WTC11 (cell line): ENCODE data around the gene EP300. TPM values are rescaled to one million over a fixed set of nuclear protein-coding genes. Genes with fewer than 3 reads are reported as not detected.

Experiments used
- ATAC-seq: fragments of 200-7000 bp; cut with Tn5 transposase; 2 replicates; pipeline ENCODE4 v1.10.0; 2021; ENCODE audit warnings: mild to moderate bottlenecking, moderate library complexity
- CTCF ChIA-PET: fragments of 300-600 bp; sonication (Branson Sonifier 250); formaldehyde crosslinking; loops from one replicate; lab custom pipeline; 2021; ENCODE audit warnings: antibody characterized with exemption; lab: Charles Lee
- POLR2A ChIA-PET: fragments of 350-600 bp; sonication (Branson Sonifier 250); formaldehyde crosslinking; loops from one replicate; lab custom pipeline; 2021; ENCODE audit warnings: antibody characterized with exemption; lab: Charles Lee
- DNase-seq: peaks from one replicate; pipeline ENCODE4 v3.0.0; 2021; ENCODE audit warnings: low spot score
- H3K27ac Mint-ChIP-seq: 2 replicates; pipeline ENCODE4 v1.8.0; 2021; ENCODE audit warnings: mixed read lengths
- H3K27me3 Mint-ChIP-seq: 2 replicates; pipeline ENCODE4 v1.8.0; 2021; ENCODE audit warnings: low read depth, mild to moderate bottlenecking, moderate library complexity, mixed read lengths
- H3K36me3 Mint-ChIP-seq: 2 replicates; pipeline ENCODE4 v1.8.0; 2021; ENCODE audit warnings: mixed read lengths
- H3K4me1 Mint-ChIP-seq: 2 replicates; pipeline ENCODE4 v1.8.0; 2022; ENCODE audit warnings: mixed read lengths
- H3K4me3 Mint-ChIP-seq: 2 replicates; pipeline ENCODE4 v1.8.0; 2021; ENCODE audit warnings: mild to moderate bottlenecking, moderate library complexity, mixed read lengths
- H3K9me3 Mint-ChIP-seq: 2 replicates; pipeline ENCODE4 v1.8.0; 2021; ENCODE audit warnings: mixed read lengths
- CREB1 ChIP-seq: sonication (generic); formaldehyde crosslinking; IDR thresholded peaks from 2 replicates; pipeline ENCODE4 v1.8.0; 2023; ENCODE audit warnings: mild to moderate bottlenecking, missing genetic modification reagents
- CREM ChIP-seq: sonication (generic); formaldehyde crosslinking; IDR thresholded peaks from 2 replicates; pipeline ENCODE4 v1.8.1; 2022; ENCODE audit warnings: mild to moderate bottlenecking, missing genetic modification reagents, moderate library complexity
- EMX1 ChIP-seq: fragments of 250-450 bp; sonication (Bioruptor Pico); IDR thresholded peaks from 2 replicates; pipeline ENCODE4 v1.8.0; 2021; ENCODE audit warnings: mild to moderate bottlenecking
- GABPB1 ChIP-seq: sonication (generic); formaldehyde crosslinking; IDR thresholded peaks from 2 replicates; pipeline ENCODE4 v1.8.1; 2023; ENCODE audit warnings: mild to moderate bottlenecking, missing genetic modification reagents
- GRHL2 ChIP-seq: fragments of 250-450 bp; sonication (Bioruptor Pico); IDR thresholded peaks from 2 replicates; pipeline ENCODE4 v1.8.0; 2022; ENCODE audit warnings: mild to moderate bottlenecking, moderate library complexity; ENCODE audit not compliant: insufficient replicate concordance, severe bottlenecking
- NFYB ChIP-seq: sonication (generic); formaldehyde crosslinking; conservative IDR thresholded peaks from 2 replicates; pipeline ENCODE4 v1.8.0; 2022; ENCODE audit warnings: low read depth, missing genetic modification reagents
- SMAD3 ChIP-seq: sonication (generic); formaldehyde crosslinking; IDR thresholded peaks from 2 replicates; pipeline ENCODE4 v1.8.0; 2022; ENCODE audit warnings: missing genetic modification reagents, mild to moderate bottlenecking, borderline replicate concordance
- TEAD1 ChIP-seq: sonication (generic); formaldehyde crosslinking; IDR thresholded peaks from 2 replicates; pipeline ENCODE4 v1.8.0; 2022; ENCODE audit warnings: mild to moderate bottlenecking, missing genetic modification reagents
- TP53 ChIP-seq: sonication (generic); formaldehyde crosslinking; IDR thresholded peaks from 2 replicates; pipeline ENCODE4 v1.8.1; 2023; ENCODE audit warnings: mild to moderate bottlenecking, missing genetic modification reagents
- ZNF138 ChIP-seq: sonication (generic); formaldehyde crosslinking; conservative IDR thresholded peaks from 2 replicates; pipeline ENCODE4 v1.8.1; 2022; ENCODE audit warnings: mild to moderate bottlenecking, moderate library complexity, missing genetic modification reagents
- ZNF396 ChIP-seq: fragments of 250-450 bp; sonication (Bioruptor Pico); IDR thresholded peaks from 2 replicates; pipeline ENCODE4 v1.8.0; 2021; ENCODE audit warnings: mild to moderate bottlenecking, moderate library complexity, borderline replicate concordance
- ZNF423 ChIP-seq: fragments of 250-450 bp; sonication (Bioruptor Pico); IDR thresholded peaks from 2 replicates; pipeline ENCODE4 v2.1.2; 2022; ENCODE audit warnings: mild to moderate bottlenecking, moderate library complexity
- total RNA-seq: library from RNA; stranded (reverse); gene quantifications from 3 replicates; pipeline ENCODE4 v1.2.3, GENCODE V29; 2021
- TF ChIP-seq, protein P1 (sequence below): sonication (generic); formaldehyde crosslinking; IDR thresholded peaks from 2 replicates; pipeline ENCODE4 v1.8.1; 2023; ENCODE audit warnings: mild to moderate bottlenecking, moderate library complexity, missing genetic modification reagents
- TF ChIP-seq, protein P2 (sequence below): fragments of 250-450 bp; sonication (Bioruptor Pico); IDR thresholded peaks from 2 replicates; pipeline ENCODE4 v1.9.0; 2021; ENCODE audit warnings: mild to moderate bottlenecking
- TF ChIP-seq, protein P3 (sequence below): sonication (generic); formaldehyde crosslinking; IDR thresholded peaks from 2 replicates; pipeline ENCODE4 v1.8.1; 2022; ENCODE audit warnings: mild to moderate bottlenecking, moderate library complexity, missing genetic modification reagents
- TF ChIP-seq, protein P4 (sequence below): sonication (generic); formaldehyde crosslinking; IDR thresholded peaks from 2 replicates; pipeline ENCODE4 v1.8.1; 2023; ENCODE audit warnings: mild to moderate bottlenecking, missing genetic modification reagents, moderate library complexity
- TF ChIP-seq, protein P5 (sequence below): sonication (generic); formaldehyde crosslinking; IDR thresholded peaks from 2 replicates; pipeline ENCODE4 v1.8.1; 2022; ENCODE audit warnings: missing genetic modification reagents, borderline replicate concordance
- TF ChIP-seq, protein P6 (sequence below): fragments of 250-450 bp; sonication (Bioruptor Pico); IDR thresholded peaks from 2 replicates; pipeline ENCODE4 v1.9.0; 2021; ENCODE audit warnings: mild to moderate bottlenecking
- TF ChIP-seq, protein P7 (sequence below): sonication (generic); formaldehyde crosslinking; IDR thresholded peaks from 2 replicates; pipeline ENCODE4 v1.8.1; 2023; ENCODE audit warnings: mild to moderate bottlenecking, missing genetic modification reagents, borderline replicate concordance
- TF ChIP-seq, protein P8 (sequence below): sonication (generic); formaldehyde crosslinking; IDR thresholded peaks from 2 replicates; pipeline ENCODE4 v1.8.0; 2023; ENCODE audit warnings: mild to moderate bottlenecking, missing genetic modification reagents

The EP300 gene
- total RNA-seq, 1 experiment from 2014 or later, result 97.1 TPM

DNA sequence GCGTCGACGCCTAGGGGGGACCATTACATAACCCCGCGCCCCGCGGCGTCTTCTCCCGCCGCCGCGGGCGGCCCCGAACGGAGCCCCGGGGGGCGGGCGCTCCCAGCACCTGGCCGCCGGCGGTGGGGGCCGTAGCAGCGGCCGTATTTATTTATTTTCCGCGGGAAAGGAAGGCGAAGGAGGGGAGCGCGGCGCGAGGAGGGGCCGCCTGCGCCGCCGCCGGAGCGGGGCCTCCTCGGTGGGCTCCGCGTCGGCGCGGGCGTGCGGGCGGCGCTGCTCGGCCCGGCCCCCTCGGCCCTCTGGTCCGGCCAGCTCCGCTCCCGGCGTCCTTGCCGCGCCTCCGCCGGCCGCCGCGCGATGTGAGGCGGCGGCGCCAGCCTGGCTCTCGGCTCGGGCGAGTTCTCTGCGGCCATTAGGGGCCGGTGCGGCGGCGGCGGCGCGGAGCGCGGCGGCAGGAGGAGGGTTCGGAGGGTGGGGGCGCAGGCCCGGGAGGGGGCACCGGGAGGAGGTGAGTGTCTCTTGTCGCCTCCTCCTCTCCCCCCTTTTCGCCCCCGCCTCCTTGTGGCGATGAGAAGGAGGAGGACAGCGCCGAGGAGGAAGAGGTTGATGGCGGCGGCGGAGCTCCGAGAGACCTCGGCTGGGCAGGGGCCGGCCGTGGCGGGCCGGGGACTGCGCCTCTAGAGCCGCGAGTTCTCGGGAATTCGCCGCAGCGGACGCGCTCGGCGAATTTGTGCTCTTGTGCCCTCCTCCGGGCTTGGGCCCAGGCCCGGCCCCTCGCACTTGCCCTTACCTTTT lies at the start of gene EP300 (continued):
- TF ChIP-seq, protein P1, sequence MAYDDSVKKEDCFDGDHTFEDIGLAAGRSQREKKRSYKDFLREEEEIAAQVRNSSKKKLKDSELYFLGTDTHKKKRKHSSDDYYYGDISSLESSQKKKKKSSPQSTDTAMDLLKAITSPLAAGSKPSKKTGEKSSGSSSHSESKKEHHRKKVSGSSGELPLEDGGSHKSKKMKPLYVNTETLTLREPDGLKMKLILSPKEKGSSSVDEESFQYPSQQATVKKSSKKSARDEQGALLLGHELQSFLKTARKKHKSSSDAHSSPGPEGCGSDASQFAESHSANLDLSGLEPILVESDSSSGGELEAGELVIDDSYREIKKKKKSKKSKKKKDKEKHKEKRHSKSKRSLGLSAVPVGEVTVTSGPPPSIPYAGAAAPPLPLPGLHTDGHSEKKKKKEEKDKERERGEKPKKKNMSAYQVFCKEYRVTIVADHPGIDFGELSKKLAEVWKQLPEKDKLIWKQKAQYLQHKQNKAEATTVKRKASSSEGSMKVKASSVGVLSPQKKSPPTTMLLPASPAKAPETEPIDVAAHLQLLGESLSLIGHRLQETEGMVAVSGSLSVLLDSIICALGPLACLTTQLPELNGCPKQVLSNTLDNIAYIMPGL (CRISPR knock-in tag), result no peak
- TF ChIP-seq GABPB1 (no peak), ZNF396 (no peak), CREM (CRISPR knock-in tag) (0 out of 2 replicates have a peak, but pooled peaks have one; percentile 27), ZNF138 (CRISPR knock-in tag) (no peak), ZNF423 (CRISPR knock-in tag) (peak; percentile 87), TP53 (CRISPR knock-in tag) (no peak), TEAD1 (CRISPR knock-in tag) (no peak), GRHL2 (CRISPR knock-in tag) (no peak), EMX1 (no peak), NFYB (CRISPR knock-in tag) (no peak), CREB1 (CRISPR knock-in tag) (no peak)
- TF ChIP-seq, protein P2, sequence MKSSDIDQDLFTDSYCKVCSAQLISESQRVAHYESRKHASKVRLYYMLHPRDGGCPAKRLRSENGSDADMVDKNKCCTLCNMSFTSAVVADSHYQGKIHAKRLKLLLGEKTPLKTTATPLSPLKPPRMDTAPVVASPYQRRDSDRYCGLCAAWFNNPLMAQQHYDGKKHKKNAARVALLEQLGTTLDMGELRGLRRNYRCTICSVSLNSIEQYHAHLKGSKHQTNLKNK (CRISPR knock-in tag), result no peak
- TF ChIP-seq, protein P3, sequence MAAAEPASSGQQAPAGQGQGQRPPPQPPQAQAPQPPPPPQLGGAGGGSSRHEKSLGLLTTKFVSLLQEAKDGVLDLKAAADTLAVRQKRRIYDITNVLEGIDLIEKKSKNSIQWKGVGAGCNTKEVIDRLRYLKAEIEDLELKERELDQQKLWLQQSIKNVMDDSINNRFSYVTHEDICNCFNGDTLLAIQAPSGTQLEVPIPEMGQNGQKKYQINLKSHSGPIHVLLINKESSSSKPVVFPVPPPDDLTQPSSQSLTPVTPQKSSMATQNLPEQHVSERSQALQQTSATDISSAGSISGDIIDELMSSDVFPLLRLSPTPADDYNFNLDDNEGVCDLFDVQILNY, result 0 out of 2 replicates have a peak, but pooled peaks have one; percentile 11
- TF ChIP-seq, protein P4, sequence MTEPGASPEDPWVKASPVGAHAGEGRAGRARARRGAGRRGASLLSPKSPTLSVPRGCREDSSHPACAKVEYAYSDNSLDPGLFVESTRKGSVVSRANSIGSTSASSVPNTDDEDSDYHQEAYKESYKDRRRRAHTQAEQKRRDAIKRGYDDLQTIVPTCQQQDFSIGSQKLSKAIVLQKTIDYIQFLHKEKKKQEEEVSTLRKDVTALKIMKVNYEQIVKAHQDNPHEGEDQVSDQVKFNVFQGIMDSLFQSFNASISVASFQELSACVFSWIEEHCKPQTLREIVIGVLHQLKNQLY (CRISPR knock-in tag), result 0 out of 2 replicates have a peak, but pooled peaks have one; percentile 56
- TF ChIP-seq, protein P5, sequence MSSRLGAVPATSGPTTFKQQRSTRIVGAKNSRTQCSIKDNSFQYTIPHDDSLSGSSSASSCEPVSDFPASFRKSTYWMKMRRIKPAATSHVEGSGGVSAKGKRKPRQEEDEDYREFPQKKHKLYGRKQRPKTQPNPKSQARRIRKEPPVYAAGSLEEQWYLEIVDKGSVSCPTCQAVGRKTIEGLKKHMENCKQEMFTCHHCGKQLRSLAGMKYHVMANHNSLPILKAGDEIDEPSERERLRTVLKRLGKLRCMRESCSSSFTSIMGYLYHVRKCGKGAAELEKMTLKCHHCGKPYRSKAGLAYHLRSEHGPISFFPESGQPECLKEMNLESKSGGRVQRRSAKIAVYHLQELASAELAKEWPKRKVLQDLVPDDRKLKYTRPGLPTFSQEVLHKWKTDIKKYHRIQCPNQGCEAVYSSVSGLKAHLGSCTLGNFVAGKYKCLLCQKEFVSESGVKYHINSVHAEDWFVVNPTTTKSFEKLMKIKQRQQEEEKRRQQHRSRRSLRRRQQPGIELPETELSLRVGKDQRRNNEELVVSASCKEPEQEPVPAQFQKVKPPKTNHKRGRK (CRISPR knock-in tag), result no peak
- TF ChIP-seq, protein P6, sequence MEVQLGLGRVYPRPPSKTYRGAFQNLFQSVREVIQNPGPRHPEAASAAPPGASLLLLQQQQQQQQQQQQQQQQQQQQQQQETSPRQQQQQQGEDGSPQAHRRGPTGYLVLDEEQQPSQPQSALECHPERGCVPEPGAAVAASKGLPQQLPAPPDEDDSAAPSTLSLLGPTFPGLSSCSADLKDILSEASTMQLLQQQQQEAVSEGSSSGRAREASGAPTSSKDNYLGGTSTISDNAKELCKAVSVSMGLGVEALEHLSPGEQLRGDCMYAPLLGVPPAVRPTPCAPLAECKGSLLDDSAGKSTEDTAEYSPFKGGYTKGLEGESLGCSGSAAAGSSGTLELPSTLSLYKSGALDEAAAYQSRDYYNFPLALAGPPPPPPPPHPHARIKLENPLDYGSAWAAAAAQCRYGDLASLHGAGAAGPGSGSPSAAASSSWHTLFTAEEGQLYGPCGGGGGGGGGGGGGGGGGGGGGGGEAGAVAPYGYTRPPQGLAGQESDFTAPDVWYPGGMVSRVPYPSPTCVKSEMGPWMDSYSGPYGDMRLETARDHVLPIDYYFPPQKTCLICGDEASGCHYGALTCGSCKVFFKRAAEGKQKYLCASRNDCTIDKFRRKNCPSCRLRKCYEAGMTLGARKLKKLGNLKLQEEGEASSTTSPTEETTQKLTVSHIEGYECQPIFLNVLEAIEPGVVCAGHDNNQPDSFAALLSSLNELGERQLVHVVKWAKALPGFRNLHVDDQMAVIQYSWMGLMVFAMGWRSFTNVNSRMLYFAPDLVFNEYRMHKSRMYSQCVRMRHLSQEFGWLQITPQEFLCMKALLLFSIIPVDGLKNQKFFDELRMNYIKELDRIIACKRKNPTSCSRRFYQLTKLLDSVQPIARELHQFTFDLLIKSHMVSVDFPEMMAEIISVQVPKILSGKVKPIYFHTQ (CRISPR knock-in tag), result no peak

DNA sequence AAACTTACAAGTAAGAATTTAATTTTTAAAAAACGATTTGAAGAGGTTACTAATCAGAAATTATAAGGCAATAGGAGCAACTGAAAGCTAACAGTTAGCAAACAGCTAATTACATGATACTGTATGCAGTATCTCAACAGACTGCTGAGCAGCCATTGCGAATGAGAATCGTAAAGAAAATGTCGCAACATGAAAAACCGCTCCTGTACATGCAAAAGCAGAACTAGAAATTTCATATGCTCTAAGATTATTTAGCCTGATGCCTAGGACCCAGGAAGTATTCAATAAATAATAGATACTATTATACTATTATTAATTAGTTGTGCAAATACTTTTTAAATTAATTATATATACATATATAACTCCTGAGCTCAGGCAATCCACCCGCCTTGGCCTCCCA lies 48.7 kb upstream of the EP300 start:
- no peaks in the 10 kb centered on the region for H3K9me3 Mint-ChIP-seq
- no peaks in the 10 kb centered on the region; the same call in 1 of the 2 replicates for H3K27me3 Mint-ChIP-seq
- no peak for TF ChIP-seq SMAD3 (CRISPR knock-in tag)
- TF ChIP-seq, protein P7, sequence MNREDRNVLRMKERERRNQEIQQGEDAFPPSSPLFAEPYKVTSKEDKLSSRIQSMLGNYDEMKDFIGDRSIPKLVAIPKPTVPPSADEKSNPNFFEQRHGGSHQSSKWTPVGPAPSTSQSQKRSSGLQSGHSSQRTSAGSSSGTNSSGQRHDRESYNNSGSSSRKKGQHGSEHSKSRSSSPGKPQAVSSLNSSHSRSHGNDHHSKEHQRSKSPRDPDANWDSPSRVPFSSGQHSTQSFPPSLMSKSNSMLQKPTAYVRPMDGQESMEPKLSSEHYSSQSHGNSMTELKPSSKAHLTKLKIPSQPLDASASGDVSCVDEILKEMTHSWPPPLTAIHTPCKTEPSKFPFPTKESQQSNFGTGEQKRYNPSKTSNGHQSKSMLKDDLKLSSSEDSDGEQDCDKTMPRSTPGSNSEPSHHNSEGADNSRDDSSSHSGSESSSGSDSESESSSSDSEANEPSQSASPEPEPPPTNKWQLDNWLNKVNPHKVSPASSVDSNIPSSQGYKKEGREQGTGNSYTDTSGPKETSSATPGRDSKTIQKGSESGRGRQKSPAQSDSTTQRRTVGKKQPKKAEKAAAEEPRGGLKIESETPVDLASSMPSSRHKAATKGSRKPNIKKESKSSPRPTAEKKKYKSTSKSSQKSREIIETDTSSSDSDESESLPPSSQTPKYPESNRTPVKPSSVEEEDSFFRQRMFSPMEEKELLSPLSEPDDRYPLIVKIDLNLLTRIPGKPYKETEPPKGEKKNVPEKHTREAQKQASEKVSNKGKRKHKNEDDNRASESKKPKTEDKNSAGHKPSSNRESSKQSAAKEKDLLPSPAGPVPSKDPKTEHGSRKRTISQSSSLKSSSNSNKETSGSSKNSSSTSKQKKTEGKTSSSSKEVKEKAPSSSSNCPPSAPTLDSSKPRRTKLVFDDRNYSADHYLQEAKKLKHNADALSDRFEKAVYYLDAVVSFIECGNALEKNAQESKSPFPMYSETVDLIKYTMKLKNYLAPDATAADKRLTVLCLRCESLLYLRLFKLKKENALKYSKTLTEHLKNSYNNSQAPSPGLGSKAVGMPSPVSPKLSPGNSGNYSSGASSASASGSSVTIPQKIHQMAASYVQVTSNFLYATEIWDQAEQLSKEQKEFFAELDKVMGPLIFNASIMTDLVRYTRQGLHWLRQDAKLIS (CRISPR knock-in tag), result no peak
- TF ChIP-seq, protein P8, sequence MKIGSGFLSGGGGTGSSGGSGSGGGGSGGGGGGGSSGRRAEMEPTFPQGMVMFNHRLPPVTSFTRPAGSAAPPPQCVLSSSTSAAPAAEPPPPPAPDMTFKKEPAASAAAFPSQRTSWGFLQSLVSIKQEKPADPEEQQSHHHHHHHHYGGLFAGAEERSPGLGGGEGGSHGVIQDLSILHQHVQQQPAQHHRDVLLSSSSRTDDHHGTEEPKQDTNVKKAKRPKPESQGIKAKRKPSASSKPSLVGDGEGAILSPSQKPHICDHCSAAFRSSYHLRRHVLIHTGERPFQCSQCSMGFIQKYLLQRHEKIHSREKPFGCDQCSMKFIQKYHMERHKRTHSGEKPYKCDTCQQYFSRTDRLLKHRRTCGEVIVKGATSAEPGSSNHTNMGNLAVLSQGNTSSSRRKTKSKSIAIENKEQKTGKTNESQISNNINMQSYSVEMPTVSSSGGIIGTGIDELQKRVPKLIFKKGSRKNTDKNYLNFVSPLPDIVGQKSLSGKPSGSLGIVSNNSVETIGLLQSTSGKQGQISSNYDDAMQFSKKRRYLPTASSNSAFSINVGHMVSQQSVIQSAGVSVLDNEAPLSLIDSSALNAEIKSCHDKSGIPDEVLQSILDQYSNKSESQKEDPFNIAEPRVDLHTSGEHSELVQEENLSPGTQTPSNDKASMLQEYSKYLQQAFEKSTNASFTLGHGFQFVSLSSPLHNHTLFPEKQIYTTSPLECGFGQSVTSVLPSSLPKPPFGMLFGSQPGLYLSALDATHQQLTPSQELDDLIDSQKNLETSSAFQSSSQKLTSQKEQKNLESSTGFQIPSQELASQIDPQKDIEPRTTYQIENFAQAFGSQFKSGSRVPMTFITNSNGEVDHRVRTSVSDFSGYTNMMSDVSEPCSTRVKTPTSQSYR, result no peak
- H3K4me3 Mint-ChIP-seq, result no peak overlapping the region
- H3K4me1 Mint-ChIP-seq, result peaks cover 2% of the 10 kb centered on the region
- POLR2A ChIA-PET, result no interaction called here
- ATAC-seq, result no peak
- CTCF ChIA-PET, result interaction anchor here (0.7 to 1.2 kb wide), 2 partner anchors 64 to 121 kb away, joined by 3 to 6 read pairs; no protein-coding TSS in a partner anchor
- no peaks in the 10 kb centered on the region for H3K36me3 Mint-ChIP-seq
- DNase-seq, result no peak
- no peak overlapping the region for H3K27ac Mint-ChIP-seq
